BJ (cell line): ENCODE data around the gene PXN. TPM values are rescaled to one million over a fixed set of nuclear protein-coding genes. Genes with fewer than 3 reads are reported as not detected.

Experiments
- CTCF ChIA-PET: fragments of 350-600 bp; formaldehyde crosslinking; extraction: SDS; loops from one replicate; lab custom pipeline; 2021; ENCODE audit warnings: antibody characterized with exemption, inconsistent platforms; lab: Yijun Ruan, JAX
- POLR2A ChIA-PET: fragments of 300-600 bp; sonication (Branson Sonifier 250); formaldehyde crosslinking; extraction: SDS; loops from one replicate; lab custom pipeline; 2021; ENCODE audit warnings: antibody characterized with exemption; lab: Charles Lee
- DNase-seq: peaks from one replicate; pipeline ENCODE4 v3.0.0-alpha.2; 2011; ENCODE audit warnings: low read depth
- H3K27me3 ChIP-seq: 2 replicates; pipeline ENCODE4 v1.6.0; 2011; ENCODE audit warnings: low read length; ENCODE audit not compliant: control insufficient read depth, insufficient read depth
- H3K36me3 ChIP-seq: 2 replicates; pipeline ENCODE4 v1.5.1; 2011; ENCODE audit warnings: low read length; ENCODE audit not compliant: control insufficient read depth, insufficient read depth
- H3K4me3 ChIP-seq: 2 replicates; pipeline ENCODE4 v1.5.1; 2011; ENCODE audit warnings: low read depth, mild to moderate bottlenecking, control low read depth, low read length
- CTCF ChIP-seq: IDR thresholded peaks from 2 replicates; pipeline ENCODE4 v1.5.1; 2011; ENCODE audit warnings: low read depth, mild to moderate bottlenecking, control low read depth, inconsistent platforms, low read length, moderate library complexity; ENCODE audit not compliant: insufficient read depth
- polyA plus RNA-seq: library from polyadenylated mRNA; depleted of rRNA; stranded (reverse); fragments of >200 nt; gene quantifications from 2 replicates; pipeline ENCODE4 v1.2.3, GENCODE V29; 2011

The PXN gene
- polyA plus RNA-seq, 1 experiment: 41.8 TPM

GRCh38 chr12:120220838-120221575 is 44.5 kb downstream of the PXN start:
- ChIA-PET CTCF (interaction anchor here (1.1 kb wide), 1 partner anchor 45 kb away, joined by 9 read pairs; the partner anchor contains the start of gene PXN), POLR2A (no interaction called here)
- H3K4me3 ChIP-seq: no peak overlapping the region
- H3K36me3 ChIP-seq: peaks cover 44% of the 10 kb centered on the region
- DNase-seq: no peak
- no peaks in the 10 kb centered on the region for H3K27me3 ChIP-seq
- no peak for TF ChIP-seq CTCF

DNA sequence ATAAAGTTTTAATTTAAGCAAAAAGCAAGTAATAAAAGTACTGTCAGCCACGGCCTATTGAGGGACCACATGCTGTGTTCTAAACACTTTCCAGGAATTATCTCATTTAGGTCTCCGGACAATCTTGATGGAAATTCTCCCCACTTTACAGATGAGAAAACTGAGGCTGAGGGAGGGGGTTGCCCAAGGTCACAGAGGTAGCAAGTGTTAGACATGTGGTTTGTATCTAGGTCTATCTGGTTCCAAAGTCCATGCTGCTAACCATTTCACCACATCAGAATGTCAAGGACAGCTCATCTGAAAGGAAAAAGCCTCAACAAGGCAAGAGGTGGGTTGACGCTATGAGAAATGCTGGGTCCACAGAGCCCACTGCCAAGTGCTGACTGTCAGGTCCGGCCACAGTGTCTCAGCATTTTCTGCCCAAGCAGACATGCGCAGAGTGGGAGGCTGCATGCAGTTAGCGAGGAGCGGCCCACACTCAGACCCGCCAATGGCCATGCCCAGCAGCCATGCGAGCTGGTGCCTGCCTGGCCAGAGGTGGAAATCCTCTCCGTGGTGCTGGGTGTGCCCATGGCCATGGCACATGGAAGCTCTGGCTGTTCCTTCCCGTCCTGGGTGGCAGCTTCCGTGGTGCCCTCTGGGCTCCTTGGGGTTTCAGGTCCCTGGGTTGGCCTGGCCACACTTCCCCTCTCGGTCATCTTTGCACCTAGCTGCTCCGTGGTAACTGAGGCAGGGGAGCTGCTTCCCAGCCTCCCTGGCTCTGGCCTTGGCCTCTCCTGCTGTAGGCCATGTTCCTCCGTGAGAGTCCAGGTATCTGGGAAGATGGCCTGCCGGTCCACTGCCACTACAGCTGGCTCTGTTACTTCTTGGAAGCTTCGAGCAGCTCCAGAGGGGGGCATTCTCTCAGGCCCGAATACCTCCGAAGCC is 46.6 kb downstream of the PXN start:
- no peak overlapping the region for H3K4me3 ChIP-seq
- no peaks in the 10 kb centered on the region for H3K27me3 ChIP-seq
- H3K36me3 ChIP-seq: peaks cover 55% of the 10 kb centered on the region
- ChIA-PET POLR2A (no interaction called here), CTCF (interaction anchor here (0.5 to 3.0 kb wide), 4 partner anchors 9 to 46 kb away, joined by 3 to 20 read pairs (median 4); no protein-coding TSS in a partner anchor)
- TF ChIP-seq CTCF: no peak
- no peak for DNase-seq

GRCh38 chr12:120216742-120217605 is 48.6 kb downstream of the PXN start:
- Histone ChIP-seq H3K4me3 (no peak overlapping the region), H3K36me3 (peaks cover 54% of the 10 kb centered on the region), H3K27me3 (no peaks in the 10 kb centered on the region)
- CTCF ChIA-PET: interaction anchor here (1.0 to 3.0 kb wide), 4 partner anchors 11 to 48 kb away, joined by 4 to 20 read pairs (median 6); partner anchors contain the start of gene PXN
- POLR2A ChIA-PET: no interaction called here
- DNase-seq: no peak
- no peak for TF ChIP-seq CTCF

GRCh38 chr12:120215766-120216735 is 49.5 kb downstream of the PXN start:
- ChIA-PET POLR2A (no interaction called here), CTCF (interaction anchor here (1.2 to 1.6 kb wide), 2 partner anchors 12 to 49 kb away, joined by 5 to 8 read pairs; partner anchors contain the start of gene PXN)
- no peak for DNase-seq
- peaks cover 50% of the 10 kb centered on the region for H3K36me3 ChIP-seq
- no peak overlapping the region for H3K4me3 ChIP-seq
- H3K27me3 ChIP-seq: no peaks in the 10 kb centered on the region
- no peak for TF ChIP-seq CTCF
